Stimulated activated CD8-positive, alpha-beta memory T cell treated with anti-CD3 and anti-CD28 coated beads, Interleukin-7, amount 100 ng/mL, for 48 hours (primary cell): Measurements from ENCODE around the gene BARD1.
"Not testable (repeated sequence)": the region's sequence is repeated elsewhere in the genome, so short reads cannot be mapped to it uniquely, and the experiment has no call there.

ENCODE experiments used
- DNase-seq, 2 donors: peaks; one replicate each; pipeline ENCODE4 v3.0.0-alpha.2; 2020; ENCODE audit warnings: low read depth in 1 of 2; ENCODE audit errors: extremely low read depth in 1 of 2

Gene BARD1

DNA sequence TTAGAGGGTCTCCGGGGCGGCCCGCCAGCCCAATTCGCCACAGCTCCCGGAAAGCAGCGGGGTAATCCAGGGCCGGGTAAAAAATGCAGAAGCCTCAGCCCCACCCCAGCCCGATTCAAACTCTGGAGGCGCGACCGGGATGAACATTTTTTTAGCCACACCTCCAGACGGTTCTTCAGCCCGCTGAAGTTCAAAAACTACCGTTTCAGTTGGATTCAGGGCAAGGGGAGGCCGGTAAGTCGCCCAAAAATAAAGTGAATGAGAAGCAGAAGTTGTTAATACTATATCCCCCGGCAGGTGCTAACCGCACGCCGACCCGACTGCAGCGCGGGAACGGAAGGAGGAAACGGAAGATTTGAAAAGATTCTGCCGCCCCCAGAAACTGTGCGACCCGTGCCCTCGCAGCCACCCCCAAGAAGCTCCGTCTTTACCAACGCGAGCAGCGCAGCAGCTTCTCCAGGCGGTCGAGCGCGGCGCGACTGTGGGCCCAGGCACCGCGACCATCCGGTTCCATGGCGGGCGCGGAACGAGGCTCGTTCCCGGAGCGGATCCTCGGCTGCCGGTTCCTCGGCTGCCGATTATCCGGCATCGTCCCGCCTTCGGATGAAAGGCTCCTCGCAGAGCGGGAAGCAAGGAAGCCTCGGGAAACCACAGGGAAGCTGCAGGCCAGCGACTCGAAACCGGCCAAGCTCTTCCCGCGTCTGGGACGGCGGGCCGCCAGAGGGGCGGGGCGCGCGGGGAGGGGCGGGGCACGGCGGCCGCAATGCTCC lies at the start of gene BARD1:
BARD1 (minus strand) TSS at position 703 of the 770 bp plus-strand sequence; CDS start at position 589, 114 bp downstream.
- DNase-seq = peak; percentile 22 to 24

DNA sequence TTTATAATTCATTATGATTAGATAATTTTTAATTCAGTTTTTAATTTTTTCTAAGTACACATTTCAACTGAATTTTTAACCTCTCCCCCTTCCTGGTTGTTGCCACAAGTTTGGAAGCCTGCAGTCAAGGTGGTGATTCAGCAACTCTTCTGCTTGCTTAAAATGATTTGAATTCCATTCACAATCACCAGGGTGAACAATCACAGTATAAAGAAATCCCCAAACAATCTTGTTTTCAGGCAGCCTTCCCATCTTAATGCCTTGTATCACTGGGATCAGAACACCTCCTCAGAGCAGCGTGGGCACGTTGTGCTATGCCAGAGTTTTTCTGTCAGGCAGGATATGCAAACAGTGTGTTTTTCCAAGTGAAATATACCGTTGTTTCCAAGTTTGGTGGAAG lies 46.7 kb upstream of the BARD1 start:
- DNase-seq = no peak

DNA sequence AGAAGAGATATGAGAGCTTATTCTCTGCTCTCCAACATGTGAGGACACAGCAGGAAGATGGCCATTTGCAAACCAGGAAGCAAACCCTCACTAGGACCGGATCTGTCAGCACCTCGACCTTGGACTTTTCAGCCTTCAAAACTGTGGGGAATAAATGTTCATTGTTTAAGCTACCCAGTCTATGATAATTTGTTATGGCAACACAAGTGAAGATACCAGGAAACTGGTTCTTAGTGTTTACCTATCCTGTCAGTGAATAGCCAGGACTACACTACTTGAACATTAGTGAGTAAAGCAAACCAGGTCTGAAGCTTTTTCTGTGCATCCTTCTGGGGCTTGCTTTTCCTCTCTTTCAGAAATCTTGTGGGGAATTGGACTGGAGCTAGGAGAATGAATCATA lies 44.4 kb upstream of the BARD1 start:
- DNase-seq = no peak

DNA sequence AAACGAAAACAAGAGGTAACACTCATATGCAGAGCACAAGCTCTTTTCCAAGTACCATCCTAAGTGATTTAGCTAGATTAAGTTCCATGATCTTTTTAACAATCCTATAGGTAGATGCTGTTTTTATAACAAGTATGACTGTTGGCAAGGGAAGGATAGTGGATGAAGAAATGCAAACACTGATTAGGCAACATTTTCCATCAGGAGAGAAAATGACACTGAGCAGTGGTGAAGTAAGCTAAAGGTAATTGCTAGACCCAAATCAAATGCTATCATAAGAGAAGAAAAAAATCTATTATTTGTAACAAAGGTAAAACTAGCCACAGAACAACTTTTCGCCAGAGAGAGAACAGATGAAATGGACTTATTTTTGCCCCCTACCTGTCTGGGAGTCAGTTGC lies 34.3 kb upstream of the BARD1 start:
- no peak for DNase-seq

DNA sequence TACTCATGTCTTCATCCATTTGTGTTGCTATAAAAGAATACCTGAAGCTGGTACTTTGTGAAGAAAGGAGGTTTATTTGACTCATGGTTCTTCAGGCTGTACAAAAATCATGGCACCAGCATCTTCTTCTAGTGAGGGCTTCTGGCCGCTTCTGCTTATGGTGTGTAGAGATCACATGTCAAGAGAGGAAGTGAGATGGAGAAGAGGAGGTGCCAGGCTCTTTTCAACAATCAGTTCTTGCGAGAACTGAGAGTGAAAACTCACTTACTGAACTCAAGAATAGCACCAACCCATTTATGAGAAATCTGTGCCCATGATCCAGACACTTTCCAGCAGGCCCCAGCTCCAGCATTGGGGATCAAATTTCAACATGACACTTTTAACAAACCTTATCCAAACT lies 30.0 kb upstream of the BARD1 start:
- DNase-seq = no peak

DNA sequence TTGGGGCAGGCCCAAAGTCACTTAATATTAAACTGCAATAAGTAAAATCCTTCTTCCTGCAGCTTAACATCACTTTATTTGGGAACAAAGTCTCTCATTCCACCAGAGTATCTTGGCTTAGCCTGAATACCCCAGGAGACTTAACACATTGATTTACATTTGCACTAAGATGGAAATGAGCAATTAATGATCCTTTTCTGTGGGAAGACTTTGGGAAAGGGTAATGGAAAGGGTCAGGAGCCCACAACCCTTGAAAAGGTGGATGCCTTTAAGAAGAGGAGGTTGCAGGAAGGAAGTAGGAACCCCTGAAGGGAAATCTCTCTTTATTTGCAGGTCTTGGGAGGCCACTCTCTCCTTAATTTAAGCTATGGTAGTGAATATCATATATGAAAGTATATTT lies 28.0 kb upstream of the BARD1 start:
- no peak for DNase-seq

DNA sequence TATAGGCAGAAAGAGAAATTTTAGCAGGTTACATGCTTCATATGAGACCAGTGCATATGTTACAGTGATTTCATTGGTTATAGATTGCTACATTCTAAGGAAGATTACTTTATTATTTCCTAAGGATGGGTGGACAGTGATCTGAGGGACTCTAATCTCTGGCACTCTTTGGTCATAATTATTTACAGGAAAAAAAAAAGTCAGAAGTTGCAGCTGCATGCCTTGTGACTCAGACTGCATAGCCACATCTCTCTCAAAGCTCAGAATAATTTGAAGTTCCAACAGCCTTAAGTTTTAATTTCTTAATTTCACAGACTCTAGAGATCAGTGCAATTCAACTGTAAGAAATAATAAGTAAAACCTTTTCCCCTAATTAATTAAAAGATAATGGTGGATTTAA lies 27.1 kb upstream of the BARD1 start:
- no peak for DNase-seq

DNA sequence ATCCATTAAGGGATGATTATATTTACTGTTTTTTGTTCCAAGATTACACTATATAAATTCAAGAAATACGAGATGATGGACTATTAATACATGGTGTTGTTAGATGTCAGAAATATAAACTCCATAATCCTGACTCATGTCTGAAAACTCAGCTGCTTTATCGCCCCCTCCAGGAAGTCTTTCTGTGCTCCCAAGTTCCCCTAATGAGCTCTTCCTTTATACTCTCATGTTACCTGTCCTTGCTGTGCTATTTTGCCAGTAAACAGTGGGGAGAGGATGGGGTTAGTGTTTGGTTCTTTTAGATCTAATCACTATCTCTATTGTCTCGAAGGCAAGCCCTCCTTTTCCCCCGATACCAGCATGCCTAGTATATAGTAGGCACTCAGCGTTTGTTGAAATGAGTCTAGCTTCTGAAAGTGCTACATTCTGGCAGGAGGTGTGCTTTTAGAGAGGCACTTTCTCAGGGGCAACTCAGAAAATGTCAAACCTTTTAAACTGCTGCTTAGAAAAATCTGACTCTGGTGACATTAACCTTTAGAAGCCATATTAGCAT lies 21.4 kb upstream of the BARD1 start:
- DNase-seq = no peak

DNA sequence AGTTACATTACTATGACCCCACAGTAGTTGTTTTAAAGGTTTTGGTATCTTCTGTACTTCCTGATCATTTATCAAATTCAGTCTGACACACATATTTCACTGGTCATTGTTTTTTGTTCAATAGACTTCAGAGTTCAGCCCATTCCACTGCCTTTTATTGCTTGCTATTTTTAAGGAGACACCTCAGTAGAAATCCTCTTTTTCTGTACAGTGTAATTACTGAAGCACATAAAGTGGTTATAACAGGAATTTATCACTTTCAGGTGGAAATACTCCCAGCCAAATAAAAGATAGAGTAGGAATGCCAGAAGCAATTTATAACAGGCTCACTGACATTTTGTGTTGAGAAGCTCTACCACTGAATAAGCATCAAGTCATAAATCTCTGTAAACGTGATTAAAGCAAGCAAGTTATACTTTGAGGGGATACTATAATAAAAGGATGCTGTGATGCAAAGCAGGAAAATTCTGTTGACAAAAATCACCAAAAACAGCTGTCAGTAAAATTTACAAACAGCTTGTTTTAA lies 6.6 kb upstream of the BARD1 start:
- DNase-seq = no peak

DNA sequence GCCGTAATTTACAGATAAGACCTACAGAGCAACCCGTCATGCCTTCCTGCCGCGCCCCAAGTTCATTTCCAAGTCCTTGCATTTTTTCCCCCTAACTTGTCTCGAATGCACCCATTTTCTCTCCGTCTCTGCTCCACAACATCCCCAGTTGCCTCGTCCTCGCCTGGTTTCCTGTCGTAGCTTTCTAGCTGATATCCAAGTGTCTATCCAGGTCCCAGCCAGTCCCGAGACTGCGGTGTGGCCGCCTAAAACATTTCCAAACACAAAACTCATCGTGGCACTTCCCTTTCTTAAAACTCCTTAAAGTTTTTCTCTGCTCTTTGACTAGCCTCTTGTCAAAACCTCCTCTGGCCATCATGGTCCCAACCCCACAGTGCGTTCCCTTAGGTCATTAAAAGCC lies 1.2 kb upstream of the BARD1 start:
- DNase-seq = no peak

DNA sequence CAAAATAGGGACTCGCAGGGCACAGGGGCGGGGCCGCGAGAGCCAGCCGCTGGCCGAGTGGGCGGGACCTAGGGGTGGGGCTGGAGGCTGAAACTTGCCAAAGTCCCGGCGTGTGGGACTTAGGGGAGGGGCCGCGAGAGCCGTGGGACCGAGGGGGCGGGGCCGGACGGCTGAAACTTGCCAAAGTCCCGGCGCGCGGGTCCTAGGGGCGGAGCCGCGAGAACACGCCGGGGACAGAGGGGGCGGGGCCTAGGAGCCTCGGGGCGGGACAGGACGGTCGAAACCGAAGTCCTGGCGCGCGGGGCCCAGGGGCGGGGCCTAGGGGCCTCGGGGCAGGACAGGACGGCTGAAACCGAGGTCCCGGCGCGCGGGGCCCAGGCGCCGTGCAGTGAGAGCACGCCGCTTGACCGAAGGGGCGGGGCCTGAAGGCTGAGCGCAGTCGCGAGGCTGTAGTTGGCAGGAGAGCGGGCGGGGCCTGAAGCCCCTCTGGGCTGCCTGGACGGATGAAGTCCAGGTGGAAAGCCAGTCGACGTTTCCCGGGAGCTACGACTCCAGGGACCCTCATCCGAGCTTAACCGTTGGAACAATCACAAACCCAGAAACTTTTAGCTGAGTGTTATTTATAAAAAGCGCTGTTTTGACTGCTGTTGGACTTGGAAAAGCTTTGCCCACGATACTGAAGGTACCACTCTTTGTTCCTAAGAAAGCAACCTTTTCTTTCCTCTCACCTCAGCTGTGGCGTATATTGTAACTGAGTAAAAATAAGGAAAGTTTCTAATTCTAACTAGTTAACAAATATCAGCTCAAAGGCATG lies 475 bp upstream of the BARD1 start:
- DNase-seq = peak; percentile 97 to 99

DNA sequence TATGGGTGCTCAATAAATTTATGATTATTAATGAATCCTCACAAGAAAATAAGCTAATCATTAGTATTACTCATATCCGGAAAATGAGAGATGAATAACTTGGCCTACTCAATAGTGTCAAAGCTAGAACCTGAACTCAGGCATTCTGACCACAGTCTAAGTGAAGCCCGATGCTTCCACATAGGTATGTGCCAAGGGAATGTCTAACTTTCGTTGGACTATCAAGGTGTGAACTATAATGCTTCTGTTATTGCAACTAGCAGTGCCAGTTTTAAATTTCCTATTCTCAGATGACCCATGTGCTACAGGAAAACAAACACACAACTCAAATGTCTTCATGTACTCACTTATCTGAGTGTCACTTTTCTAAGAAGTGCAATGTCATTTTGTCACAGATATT lies 1.8 kb downstream of the BARD1 start:
- no peak for DNase-seq

DNA sequence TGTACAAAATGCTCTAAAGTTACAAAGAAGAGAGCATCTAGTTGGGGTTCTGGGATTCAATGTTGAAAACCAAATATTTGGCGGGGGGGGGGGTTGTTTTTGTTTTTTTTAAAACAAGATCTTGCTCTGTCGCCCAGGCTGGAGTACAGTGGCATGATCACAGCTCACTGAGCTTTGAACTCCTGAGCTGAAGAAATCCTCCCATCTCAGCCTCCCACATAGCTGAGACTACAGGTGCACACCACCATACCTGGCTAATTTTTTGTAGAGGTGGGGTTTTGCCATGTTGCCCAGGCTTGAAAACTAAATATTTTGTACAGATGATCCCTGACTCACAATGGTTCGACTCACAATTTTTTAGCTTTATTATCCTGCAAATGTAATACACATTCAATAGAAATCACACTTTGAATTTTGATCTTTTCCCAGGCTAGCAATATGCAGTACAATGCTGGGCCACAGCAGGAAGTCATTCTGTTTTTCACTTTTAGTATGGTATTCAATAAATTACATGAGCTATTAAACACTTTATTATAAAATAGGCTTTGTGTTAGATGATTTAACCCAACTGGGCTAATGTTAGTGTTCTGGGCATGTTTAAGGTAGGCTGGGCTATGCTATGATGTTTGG lies 7.6 kb downstream of the BARD1 start:
- no peak for DNase-seq

DNA sequence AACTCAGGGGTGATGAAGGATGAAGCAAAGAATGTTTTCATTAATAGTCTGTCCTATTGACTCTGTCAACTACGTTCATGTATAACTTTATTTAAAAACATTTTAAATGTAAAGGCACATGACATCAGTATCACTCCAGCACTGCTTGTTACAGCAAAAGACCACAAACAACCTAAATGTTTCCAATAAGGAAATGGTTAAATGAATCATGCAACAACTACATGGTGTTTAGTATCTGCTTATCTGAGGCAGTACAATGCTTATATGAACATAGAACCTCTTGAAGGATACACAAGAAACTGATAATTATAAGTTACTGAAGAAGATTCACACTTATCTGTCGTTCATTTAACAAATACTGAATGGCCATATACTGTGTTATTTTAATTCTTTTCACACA lies 8.4 kb downstream of the BARD1 start:
- no peak for DNase-seq

DNA sequence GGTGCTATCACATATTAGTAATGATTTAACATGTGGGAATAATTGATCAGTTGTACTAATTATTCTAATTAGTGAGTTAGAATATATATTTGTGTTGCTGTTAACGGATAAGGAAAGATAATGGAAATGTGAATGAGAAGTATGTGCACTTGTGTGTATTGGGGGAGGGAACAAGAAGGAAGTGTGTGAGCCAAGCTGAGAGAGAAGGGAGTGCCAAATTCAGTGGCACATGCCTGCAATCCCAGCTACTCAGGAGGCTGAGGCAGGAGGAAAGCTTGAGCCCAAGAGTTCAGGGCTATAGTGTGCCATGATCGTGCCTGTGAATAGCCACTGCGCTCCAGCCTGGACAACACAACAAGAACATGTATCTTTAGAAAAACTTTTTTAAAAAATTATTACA lies 9.3 kb downstream of the BARD1 start:
- no peak for DNase-seq

DNA sequence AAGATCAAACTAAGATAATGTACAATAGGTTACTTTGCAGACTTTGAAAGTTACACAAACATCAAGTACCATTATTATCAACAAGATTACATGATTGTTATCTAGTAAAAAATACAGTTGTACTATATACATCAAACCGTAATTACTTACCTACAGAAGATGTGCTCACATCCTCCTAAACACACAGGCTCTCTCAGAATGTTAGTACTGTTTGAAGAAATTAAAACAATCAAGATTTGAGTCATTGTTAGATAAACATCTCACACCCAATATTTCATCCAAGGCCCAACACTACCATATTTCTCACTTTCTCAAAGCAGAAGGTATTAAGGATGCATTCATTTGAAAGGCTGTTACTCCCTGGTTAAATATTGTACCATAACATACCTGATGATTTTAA lies 12.6 kb downstream of the BARD1 start:
- DNase-seq = no peak

DNA sequence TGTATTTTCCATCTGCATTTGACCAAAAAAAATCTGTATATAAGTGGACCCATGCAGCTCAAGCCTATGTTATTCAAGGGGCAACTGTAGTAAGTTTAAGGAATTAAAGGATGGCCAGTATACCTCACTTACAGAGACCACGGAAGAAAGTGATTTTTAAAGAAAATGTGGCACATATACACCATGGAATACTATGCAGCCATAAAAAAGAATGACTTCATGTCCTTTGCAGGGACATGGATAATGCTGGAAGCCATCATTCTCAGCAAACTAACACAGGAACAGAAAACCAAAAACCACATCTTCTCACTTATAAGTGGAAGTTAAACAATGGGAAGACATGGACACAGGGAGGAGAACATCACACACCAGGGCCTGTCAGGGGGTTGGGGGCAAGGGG lies 26.3 kb downstream of the BARD1 start:
- not testable (repeated sequence) for DNase-seq

DNA sequence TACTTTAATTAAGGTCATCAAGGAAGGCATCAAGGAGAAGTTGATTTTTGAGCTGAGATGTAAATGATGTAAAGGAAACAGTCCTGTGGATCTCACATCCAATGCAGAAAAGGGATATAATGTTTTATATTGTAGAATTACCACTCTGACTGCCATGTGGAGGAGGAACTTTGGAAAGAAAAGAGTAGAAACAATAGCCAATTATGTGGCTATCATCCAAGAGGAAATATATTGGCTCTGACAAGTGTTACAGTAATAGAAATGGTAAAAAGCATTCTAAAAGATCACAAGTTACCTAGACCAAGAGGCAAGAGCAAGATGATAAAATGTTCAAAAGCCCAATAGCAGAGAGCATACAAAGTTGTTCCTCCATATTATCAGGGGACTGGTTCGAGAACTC lies 26.8 kb downstream of the BARD1 start:
- DNase-seq = no peak

DNA sequence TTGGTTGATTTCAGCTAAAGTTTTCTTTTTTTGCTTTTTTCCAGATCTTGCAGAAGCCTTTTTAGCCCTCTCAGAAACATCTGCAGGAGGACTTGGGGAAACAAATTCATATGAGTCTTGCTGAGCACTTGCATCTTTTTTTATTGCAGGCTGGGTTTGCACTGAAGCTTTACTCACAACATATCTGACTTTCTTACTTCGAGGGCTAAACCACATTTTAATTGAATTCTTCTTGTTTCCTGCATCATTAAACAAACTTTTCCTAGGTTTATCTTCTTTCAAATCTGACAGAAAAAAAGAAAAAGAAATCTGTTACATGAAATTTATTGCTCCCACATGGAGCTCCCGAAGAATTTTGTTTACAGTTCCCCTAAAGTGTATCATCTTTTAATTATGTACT lies 28.3 kb downstream of the BARD1 start:
- DNase-seq = no peak

DNA sequence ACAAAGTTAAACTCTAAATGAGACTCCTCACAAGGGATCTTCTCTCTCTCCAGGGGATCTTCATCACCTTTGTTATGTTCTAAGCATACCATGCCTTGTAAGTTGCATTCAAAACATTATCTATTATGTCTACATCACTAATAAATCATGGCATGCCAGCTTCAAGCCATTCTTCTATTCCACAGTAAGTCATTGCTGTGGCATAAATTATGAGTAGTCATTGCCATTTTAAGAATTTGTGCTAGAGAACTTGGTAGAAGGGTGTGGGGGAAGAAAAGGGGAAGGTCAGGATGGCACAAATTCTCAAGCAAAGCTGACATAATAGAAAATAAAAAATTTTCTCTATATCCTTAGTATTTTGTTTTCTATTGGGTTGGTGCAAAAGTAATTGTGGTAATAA lies 33.5 kb downstream of the BARD1 start:
- DNase-seq = no peak

DNA sequence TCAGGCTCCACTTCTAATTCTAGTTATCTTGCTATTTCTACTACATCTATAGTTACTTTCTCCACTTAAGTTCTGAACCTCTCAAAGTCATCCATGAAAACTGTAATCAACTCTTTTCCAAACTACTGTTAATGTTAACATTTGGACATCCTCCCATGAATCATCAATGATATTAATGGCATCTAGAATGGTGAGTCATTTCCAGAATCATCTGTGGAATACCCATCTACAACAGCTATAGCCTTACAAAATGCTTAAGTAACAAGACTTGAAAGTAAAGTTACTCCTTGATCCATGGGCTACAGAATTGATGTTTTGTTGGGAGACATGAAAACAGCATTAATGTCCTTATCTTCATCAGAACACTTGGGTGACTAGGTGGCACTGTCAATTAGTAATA lies 35.4 kb downstream of the BARD1 start:
- no peak for DNase-seq
